ENCODE results near the gene HIPK2.

Gene HIPK2

GRCh38 chr7:139716156-139716942, 61.4 kb downstream of the HIPK2 start:
- TF ChIP-seq OSR1 (CRISPR knock-in tag; IDR thresholded peaks at IDR 0.05) = no peak
- no peak for TF ChIP-seq ESRRG (CRISPR knock-in tag; IDR thresholded peaks at IDR 0.05)
- no peak for TF ChIP-seq TCF4 (CRISPR knock-in tag; IDR thresholded peaks at IDR 0.05; ENCODE audit: borderline replicate concordance)
- TF ChIP-seq ZNF70 (CRISPR knock-in tag; IDR thresholded peaks at IDR 0.05) = no peak
- TF ChIP-seq TOX (CRISPR knock-in tag; IDR thresholded peaks at IDR 0.05; ENCODE audit: borderline replicate concordance) = no peak
- no peak for TF ChIP-seq PATZ1 (CRISPR knock-in tag; IDR thresholded peaks at IDR 0.05; ENCODE audit: borderline replicate concordance)
- TF ChIP-seq ZFP3 (CRISPR knock-in tag; IDR thresholded peaks at IDR 0.05) = no peak
- no peak for TF ChIP-seq GLIS3 (CRISPR knock-in tag; IDR thresholded peaks at IDR 0.05)
- TF ChIP-seq CREB5 (CRISPR knock-in tag; IDR thresholded peaks at IDR 0.05; ENCODE audit: low read depth) = no peak
- TF ChIP-seq ZC3H10 (CRISPR knock-in tag; IDR thresholded peaks at IDR 0.05) = no peak
- TF ChIP-seq ZNF8 (CRISPR knock-in tag; IDR thresholded peaks at IDR 0.05) = no peak
- no peak for TF ChIP-seq BACH2 (CRISPR knock-in tag; IDR thresholded peaks at IDR 0.05; ENCODE audit: borderline replicate concordance)
- TF ChIP-seq SNAI2 (CRISPR knock-in tag; IDR thresholded peaks at IDR 0.05) = no peak
- TF ChIP-seq RARB (CRISPR knock-in tag; IDR thresholded peaks at IDR 0.05) = no peak
- TF ChIP-seq TSHZ2 (CRISPR knock-in tag; IDR thresholded peaks at IDR 0.05) = no peak
- no peak for ATAC-seq

- ATAC-seq = no peak
- TF ChIP-seq ZC3H10 (CRISPR knock-in tag; IDR thresholded peaks at IDR 0.05) (no peak), POU6F1 (CRISPR knock-in tag; IDR thresholded peaks at IDR 0.05; ENCODE audit: borderline replicate concordance, low read depth) (no peak), PPARA (CRISPR knock-in tag; IDR thresholded peaks at IDR 0.05; ENCODE audit: borderline replicate concordance) (no peak), ZNF70 (CRISPR knock-in tag; IDR thresholded peaks at IDR 0.05) (no peak), CSDC2 (CRISPR knock-in tag; IDR thresholded peaks at IDR 0.05) (no peak), TOX (CRISPR knock-in tag; IDR thresholded peaks at IDR 0.05; ENCODE audit: borderline replicate concordance) (no peak), GLIS3 (CRISPR knock-in tag; IDR thresholded peaks at IDR 0.05) (no peak), BACH2 (CRISPR knock-in tag; IDR thresholded peaks at IDR 0.05; ENCODE audit: borderline replicate concordance) (no peak)
Measured at GRCh38 chr7:139715194-139715815, 62.5 kb downstream of the HIPK2 start.

- no peak for ATAC-seq
- TF ChIP-seq CSDC2 (CRISPR knock-in tag; IDR thresholded peaks at IDR 0.05) = no peak
- TF ChIP-seq ZC3H10 (CRISPR knock-in tag; IDR thresholded peaks at IDR 0.05) = no peak
- TF ChIP-seq ESRRG (CRISPR knock-in tag; IDR thresholded peaks at IDR 0.05) = no peak
- TF ChIP-seq TCF4 (CRISPR knock-in tag; IDR thresholded peaks at IDR 0.05; ENCODE audit: borderline replicate concordance) = no peak
- TF ChIP-seq TOX (CRISPR knock-in tag; IDR thresholded peaks at IDR 0.05; ENCODE audit: borderline replicate concordance) = no peak
- no peak for TF ChIP-seq SNAI2 (CRISPR knock-in tag; IDR thresholded peaks at IDR 0.05)
- TF ChIP-seq CSRNP3 (CRISPR knock-in tag; IDR thresholded peaks at IDR 0.05) = no peak
- TF ChIP-seq OSR1 (CRISPR knock-in tag; IDR thresholded peaks at IDR 0.05) = no peak
- TF ChIP-seq ZNF8 (CRISPR knock-in tag; IDR thresholded peaks at IDR 0.05) = no peak
- TF ChIP-seq RARB (CRISPR knock-in tag; IDR thresholded peaks at IDR 0.05) = no peak
- no peak for TF ChIP-seq ISL1 (CRISPR knock-in tag; IDR thresholded peaks at IDR 0.05)
- TF ChIP-seq CREB5 (CRISPR knock-in tag; IDR thresholded peaks at IDR 0.05; ENCODE audit: low read depth) = no peak
- TF ChIP-seq GLIS3 (CRISPR knock-in tag; IDR thresholded peaks at IDR 0.05) = no peak
- no peak for TF ChIP-seq ZFP3 (CRISPR knock-in tag; IDR thresholded peaks at IDR 0.05)
- no peak for TF ChIP-seq BACH2 (CRISPR knock-in tag; IDR thresholded peaks at IDR 0.05; ENCODE audit: borderline replicate concordance)
Measured at GRCh38 chr7:139714163-139714901, 63.5 kb downstream of the HIPK2 start.
